VCaP (cell line): Measurements from ENCODE around the gene DLL1.

Experiments used
- H3K27ac ChIP-seq: fragments of 450-650 bp; 2 replicates; pipeline ENCODE4 v1.5.1; 2017
- CTCF ChIP-seq: fragments of 450-650 bp; conservative IDR thresholded peaks from 2 replicates; pipeline ENCODE4 v1.5.1; 2017; ENCODE audit warnings: mild to moderate bottlenecking, moderate library complexity

DLL1 gene

GRCh38 chr6:170255426-170256125 is 35.3 kb downstream of the DLL1 start:
- TF ChIP-seq CTCF = no peak
- no peak overlapping the region for H3K27ac ChIP-seq

- TF ChIP-seq CTCF = no peak
- no peak overlapping the region for H3K27ac ChIP-seq
These were observed 36.3 kb downstream of the DLL1 start for GRCh38 chr6:170254315-170255213.

GRCh38 chr6:170253910-170254269 is 37.0 kb downstream of the DLL1 start:
- no peak overlapping the region for H3K27ac ChIP-seq
- TF ChIP-seq CTCF = no peak

GRCh38 chr6:170253226-170253909 is 37.5 kb downstream of the DLL1 start:
- no peak overlapping the region for H3K27ac ChIP-seq
- no peak for TF ChIP-seq CTCF

GRCh38 chr6:170251776-170252571 is 38.9 kb downstream of the DLL1 start:
- TF ChIP-seq CTCF = no peak
- H3K27ac ChIP-seq = no peak overlapping the region

GRCh38 chr6:170250981-170251775 is 39.7 kb downstream of the DLL1 start:
- no peak for TF ChIP-seq CTCF
- H3K27ac ChIP-seq = no peak overlapping the region
